Urothelium cell line (cell line): ENCODE data around the gene RNF44.
"Not testable (repeated sequence)": the region's sequence is repeated elsewhere in the genome, so short reads cannot be mapped to it uniquely, and the experiment has no call there.

ENCODE experiments used
- DNase-seq: peaks from one replicate; pipeline ENCODE4 v3.0.0; 2011; ENCODE audit warnings: low spot score, mixed read lengths
- FAIRE-seq: peaks from 2 replicates; lab custom pipeline; 2011; peaks lifted over from hg19 to GRCh38; lab: Jason Lieb, UNC

Gene RNF44

DNA sequence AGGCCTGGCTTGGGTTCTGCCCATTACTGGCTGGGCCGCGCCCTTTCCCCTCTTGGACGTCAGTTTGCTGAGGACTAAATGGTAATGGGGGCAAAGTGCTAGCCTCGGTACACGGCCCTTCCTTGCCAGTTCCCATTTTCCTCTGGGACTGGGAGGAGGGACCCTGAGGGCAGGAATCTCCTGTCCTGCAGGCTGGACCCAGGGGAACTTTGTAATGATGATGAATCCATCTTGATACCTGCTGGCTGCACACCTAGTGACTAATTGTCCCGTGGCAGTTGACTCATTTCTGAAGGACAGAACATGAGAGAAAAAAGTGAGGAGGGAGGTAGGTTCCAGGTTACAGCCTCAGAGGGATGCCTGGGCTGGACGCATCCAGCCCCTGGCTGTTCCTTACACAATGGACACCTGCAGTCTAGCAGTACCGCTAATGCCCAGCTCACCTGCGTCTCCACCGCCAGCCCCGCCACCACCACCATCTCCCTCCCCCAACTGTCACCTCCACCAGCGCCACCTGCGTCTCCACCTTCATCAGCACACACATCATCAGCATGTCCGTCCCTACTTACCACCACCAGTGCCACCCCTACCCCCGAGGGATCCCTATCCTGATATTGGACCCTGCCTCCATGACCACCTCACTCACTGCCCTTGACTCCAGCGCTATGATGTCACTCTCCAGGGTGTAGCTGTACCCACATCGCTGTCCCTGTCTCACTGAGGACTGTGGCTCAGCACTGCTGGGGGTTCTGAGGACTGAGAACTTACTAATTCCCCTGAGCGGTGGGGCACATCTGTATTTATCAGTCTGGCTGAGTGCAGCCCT lies 16.3 kb upstream of the RNF44 start:
- DNase-seq (peak; percentile 32), FAIRE-seq (no peak)

DNA sequence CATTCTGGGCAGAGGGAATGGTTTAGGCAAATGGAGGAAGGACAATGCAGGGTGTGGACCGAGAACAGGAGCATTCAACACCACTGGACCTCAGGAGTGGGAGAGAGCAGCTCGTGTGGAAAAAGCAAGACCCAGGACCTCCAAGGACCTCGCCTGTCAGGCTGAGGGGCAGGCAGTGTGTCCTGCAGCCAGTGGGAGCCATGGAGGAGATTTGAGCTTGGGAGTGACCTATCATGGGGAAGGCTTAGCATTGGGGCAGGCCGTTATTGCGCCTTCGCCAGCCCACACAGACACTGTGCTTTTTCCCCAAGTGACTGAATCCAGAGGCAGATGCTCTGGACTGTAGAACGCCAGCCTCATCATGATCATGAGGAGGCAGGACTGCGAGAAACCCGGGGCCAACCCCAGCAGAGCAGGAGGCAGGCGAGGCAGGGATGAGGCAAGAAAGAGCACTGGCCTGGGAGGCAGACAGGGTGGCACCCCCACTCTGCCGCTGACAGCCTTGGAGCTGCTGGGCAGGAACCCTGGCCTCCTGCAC lies 15.2 kb upstream of the RNF44 start:
- DNase-seq (no peak), FAIRE-seq (no peak)

DNA sequence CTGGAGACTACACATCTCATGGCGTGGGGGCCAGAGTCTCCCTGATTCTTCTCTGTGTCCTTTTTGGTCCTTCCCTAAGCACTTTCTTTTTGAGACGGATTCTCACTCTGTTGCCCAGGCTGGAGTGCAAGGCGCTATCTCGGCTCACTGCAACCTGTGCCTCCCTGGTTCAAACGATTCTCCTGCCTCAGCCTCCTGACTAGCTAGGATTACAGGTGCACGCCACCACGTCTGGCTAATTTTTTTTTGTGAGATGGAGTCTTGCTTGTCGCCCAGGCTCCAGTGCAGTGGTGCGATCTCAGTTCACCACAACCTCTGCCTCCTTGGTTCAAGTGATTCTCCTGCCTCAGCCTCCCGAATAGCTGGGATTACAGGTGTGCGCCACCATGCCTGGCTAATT lies 13.7 kb upstream of the RNF44 start:
- DNase-seq, FAIRE-seq: not testable (repeated sequence)

DNA sequence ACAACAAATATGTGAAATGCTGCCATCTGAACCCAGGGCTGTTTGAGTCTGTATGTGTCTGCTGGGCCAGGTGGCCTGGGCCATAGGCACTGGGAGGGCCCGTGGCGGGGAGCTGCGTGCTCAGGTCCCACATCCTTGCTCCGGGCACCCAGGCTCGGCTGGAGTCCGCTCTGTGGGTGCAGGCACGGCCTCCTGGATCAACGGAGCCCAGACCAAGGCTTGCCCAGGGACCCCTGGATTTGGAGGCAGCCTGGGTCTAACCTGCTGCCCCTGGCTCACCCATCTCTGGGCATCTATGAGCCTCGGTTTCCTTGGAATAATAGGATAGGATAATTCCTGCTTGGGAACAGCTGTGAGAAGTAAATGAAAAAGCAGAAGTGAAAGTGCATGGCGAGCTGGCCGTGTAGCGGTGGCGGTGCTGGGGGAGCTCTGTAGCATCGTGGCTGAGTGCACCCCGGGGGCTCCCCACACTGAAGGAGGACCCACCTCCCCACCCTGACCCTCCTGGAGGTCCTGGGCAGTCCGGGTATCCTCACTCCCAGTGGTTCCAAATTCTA lies 13.2 kb upstream of the RNF44 start:
- FAIRE-seq (no peak), DNase-seq (no peak)

DNA sequence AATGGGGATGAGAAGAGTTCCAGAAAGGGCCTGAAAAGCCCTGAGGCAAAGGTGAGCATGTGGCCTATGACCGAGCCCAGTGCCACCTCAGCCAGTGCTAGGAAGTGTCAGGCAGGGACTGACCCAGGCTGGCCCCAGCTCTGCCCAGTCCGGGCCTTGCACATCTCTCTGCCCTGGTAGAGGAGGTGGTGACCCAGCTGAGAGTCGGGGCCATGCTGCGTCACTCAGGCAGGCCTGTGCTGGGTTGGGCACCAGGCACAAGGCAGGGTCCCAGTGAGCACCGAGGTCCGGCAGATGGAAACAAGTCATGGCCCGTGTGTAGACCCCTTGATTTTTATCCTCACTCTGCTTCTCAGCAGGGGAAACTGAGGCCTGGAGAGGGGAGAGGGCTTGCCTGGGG lies 12.7 kb upstream of the RNF44 start:
- DNase-seq: no peak

DNA sequence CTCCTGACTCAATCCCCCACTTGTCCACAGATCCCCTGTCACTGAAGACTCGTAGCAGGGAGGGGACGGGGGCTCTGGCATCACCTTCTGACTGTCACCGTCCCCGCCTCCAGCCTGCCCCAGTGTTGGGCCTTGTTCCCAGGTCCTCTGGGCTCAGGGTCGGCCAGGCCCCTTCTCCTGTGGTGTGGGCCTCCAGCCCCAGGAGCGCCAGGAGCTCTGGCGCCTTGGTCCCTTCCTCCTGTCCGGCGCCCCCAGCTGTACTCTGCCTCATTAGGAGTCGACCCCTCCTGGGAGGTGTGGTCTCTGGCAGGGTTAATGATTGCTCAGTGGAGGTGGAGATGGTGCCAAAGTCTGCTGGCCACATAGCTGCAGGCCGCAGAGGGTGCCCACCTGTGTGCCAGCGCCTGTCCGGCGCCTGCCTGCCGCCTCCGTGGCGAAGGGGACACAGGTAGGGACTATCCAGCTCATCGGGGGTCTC lies 11.8 kb upstream of the RNF44 start, which contains the start of gene CDHR2:
Gene CDHR2 (plus strand): TSS at position 376 of the 478 bp plus-strand sequence. CDS start 16,011 bp downstream, outside the sequence.
- DNase-seq (no peak), FAIRE-seq (no peak)

More for the DNA sequence above, 12.7 kb upstream of the RNF44 start:
- no peak for FAIRE-seq

DNA sequence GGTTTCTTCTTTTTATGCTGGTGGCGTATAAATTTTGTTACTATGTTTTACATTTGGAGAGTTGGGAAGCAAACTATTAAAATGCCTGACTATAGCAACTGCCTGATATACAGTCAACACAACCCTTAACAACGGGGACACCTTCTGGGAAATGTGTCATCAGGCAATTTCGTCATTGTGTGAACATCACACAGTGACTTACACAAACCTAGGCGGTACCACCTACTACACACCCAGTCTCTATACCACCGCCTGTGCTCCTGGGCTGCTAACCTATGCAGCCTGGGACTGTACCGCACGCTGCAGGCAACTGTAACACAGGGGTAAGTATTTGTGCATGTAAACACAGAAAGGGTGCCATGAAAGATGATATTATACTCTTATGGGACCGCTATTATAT lies 10.6 kb upstream of the RNF44 start:
- no peak for FAIRE-seq
- DNase-seq: no peak

DNA sequence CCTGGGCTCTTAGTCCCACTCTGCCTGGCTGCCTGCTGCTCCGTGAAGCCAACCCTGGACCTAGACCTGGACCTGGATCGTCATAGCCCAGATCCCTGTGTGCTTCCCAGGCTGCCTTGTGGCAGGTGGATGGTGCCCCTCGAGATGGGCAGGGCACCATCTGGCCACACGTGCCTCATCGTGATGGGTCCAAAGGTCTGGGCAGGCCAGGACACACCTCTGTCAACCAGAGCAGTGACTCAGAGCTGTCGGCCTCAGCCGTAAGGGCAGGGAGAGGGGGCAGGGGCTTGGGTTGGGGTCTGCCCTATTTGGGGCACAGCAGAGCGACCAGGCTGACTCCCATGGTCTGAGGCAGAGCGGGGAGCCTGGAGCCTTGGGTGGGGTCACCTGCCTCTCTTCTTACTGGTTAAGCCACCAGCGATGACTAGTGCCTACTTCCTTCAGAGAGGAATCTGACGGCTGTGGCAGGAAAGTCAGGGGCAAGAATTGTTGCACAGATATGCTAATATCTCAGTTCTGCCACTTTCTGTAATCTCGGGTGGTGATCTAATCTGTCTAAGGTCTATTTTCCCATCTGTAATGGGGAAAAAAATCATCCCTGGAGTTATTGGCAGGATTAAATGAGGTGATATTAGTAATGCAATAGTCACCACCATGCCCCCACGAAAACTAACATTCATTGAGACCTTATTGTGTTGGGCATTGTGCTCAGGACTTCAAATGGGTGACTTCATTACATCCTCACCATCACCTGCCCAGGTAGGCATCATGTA lies 8.7 kb upstream of the RNF44 start:
- FAIRE-seq (no peak), DNase-seq (no peak)

DNA sequence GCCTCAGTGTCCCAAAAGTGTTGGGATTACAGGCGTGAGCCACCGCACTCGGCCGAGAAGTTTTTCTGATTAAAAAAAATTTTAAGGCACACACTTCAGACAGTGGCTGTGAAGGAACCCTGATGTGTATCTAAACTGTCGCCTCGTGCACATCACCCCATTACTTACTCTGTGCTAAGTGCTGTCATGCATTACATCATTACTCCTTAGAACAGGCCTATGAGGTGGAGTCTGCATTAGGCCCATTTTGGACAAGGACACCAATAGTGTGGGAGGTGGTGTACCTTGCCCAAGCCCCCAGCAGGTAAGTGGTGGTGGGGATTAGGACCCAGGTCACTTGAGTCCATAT lies 8.2 kb upstream of the RNF44 start:
- FAIRE-seq: no peak
- no peak for DNase-seq

DNA sequence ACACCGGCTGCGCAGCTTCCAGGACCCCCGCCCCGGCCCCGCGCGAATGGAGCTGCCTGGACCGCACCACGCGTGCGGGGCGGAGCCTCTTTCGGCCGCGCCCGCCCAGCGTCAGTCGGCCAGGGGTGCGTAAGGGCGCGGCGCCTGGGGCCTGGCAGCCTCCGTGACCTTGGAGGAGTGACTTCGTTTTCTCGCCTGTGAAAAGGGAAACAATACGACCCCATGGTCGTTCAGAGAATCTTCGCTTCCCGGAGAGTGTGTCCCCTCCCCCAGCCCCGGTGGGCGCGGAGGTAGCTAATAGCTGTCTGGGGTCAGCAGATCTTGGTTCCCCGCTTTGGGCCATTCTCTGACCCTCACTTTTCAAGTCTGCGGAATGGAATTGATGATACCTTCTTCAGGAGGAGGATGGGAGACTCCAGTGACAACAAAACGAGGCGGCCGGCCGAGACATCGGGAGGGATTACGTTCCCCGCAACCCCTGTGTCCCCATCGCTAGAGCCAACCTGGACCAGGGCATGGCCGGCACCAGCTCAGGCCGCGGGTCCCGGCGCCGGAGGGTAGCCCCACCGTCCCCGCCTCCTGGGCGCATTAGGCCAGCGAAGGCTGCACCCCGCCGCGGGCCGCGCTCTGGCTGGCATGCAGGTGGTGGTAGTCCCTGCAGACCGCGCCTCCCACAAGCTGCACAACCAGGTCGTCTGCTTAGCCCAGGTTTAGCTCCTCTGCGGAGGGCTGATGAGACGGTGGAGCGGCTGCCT lies 6.4 kb upstream of the RNF44 start:
- FAIRE-seq (no peak), DNase-seq (peak; percentile 71)

DNA sequence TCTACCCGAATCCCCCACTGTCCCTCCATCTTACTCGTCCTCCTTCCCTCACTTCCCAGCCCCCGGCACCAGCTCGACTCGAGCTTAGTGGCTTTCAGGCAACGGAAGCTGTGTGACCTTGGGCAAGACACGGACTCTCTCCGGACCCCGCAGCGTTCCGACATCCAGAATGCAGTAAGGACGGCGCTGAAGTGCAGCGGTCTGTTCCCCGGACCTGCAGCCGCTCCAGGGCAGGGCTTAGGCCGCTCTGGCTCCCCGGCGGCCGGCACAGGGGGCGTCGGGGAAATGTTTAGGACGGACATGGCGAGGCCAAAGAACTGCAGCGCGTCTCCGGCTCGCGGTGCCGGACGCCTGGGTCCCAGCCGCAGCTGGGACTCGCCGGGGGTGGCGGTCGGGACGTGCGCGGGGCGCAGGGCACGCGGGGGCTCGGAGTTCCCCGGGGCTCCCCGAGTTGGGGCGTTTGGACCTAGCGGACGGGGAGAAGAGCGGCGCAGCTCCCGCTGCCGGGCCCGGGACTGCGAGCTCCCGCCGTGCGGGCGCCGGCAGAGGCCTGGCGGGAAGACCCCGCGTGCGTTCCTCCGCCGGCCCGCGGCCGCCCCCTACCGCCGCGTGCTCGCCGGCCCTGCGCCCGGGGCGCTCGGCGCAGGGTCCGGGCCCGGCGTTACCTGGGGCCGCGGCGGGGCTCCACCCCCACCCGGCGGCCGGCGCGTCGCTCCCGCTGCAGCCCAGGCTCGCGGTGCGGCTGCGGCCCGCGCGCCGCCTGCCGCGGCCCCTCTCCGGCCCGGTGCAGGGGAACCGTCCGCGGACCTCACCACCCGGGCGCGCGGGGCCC lies 5.6 kb upstream of the RNF44 start:
- no peak for FAIRE-seq
- peak; percentile 65 for DNase-seq

DNA sequence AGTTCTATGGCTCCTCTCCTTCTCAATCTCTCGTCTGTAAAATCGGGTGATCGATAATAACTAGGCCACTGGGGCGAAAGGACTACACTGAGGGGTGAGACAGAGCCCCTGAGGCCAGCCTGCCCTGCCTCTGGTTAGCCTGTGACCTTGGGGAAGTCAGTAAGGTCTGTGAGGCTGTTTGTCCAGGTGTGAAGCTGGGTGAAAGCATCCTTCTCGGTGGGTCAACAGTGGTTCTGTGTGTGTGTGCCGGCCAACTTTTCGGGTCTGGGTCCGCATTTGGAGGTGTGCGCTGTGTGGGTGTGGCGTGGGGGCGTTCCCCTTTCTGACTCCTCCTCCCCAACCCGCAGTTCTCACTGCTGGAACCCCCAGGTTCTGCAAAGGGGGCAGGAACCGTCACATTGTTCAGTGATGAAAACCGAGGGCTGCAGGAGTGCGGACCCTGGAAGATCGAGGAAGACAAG lies 5.0 kb upstream of the RNF44 start:
- FAIRE-seq (no peak), DNase-seq (no peak)

DNA sequence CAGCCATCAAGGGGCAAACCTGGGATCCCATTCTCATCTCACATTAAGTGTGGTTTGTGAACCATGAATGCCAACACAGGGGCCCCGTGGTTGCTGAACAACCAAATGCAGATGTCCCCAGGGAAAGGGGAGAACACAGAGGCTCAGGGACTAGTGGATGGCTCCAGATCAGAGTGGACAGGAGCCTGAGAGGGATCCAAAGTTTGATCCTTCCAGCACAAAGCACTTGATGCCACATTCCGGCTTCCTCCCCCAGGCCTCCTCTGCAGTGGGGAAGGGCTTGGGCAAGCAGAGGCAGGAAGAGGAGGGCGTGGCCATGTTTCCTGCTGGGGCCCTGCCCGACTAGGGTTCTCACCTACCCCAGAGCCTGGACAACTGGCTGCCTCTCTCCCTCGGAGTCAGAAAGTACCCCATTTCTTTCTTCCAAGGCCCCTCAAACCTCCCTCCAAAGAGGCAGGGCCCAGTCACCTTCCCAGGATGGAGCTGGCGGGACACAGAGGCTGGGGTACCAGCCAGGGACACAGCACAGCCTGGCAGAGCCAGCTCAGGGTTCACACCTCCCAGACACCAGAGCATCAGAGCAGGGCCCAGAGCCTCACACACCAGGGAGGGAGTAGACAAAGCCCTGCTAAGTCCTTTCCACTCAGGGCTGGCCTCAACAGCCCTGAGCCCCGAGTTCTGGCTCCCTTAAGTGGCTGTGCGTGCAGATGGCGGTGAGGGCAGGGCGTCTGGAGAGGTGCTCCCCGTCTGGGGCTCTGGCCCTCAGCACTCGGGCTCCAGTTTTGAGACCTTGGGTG lies 4.3 kb upstream of the RNF44 start:
- peak; percentile 33 for DNase-seq
- no peak for FAIRE-seq

DNA sequence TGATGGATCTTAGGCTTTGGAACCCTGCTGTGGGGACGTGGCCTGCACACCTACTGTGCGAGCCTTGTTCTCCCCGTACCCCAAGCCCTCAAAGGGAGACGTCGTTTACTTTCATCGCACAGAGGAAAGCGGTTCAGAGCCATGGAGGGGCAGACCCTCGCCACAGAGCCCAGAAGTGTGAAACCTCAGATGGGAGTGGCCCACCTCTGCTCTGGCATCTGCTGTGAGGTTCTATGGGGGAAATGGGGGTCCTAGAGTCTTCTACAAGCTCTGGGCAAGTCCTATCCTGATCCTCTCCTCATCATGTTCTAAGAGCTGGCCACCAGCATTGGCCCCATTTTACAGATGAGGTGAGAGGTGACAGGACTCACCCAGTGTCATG lies 3.7 kb upstream of the RNF44 start:
- no peak for FAIRE-seq
- no peak for DNase-seq

DNA sequence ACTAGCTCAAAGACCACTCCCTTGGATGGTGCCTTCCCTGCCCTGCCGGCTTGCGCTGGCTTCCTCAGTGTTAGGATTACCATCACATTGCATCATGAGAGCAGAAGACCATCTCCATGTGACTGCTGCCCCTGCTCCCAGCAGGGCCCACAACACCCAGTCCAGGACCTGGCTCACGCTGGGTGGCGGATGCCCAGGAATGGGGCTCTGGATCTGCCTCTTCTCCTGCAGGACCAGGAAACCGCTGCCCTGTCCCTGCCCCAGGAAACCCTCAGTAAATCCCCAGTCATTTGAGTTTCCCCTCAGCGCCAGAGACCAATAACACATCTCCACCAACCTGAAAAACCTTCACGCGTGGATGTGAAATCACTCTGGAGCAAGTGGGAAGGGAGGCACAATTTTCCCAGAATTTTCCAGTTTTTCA lies 3.3 kb upstream of the RNF44 start:
- DNase-seq (no peak), FAIRE-seq (no peak)

DNA sequence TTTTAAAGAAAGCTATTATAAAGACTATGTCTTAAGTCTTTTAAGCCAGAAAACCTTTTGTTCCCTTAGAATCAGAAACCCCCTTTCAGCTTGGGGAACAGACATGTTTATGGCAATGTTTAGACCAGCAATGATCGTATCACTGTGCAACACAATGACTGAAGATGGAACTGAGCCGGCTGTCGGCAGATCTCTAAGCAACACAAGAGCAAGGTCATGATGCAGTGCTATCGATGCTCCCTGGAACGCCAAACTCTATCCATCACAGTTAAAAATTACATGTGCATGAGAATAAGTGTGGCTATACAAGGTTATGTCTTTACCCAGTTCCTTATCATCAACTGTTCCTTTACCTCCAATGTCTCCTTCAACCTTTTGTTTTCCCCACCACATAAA lies 1.8 kb upstream of the RNF44 start:
- FAIRE-seq (no peak), DNase-seq (no peak)

DNA sequence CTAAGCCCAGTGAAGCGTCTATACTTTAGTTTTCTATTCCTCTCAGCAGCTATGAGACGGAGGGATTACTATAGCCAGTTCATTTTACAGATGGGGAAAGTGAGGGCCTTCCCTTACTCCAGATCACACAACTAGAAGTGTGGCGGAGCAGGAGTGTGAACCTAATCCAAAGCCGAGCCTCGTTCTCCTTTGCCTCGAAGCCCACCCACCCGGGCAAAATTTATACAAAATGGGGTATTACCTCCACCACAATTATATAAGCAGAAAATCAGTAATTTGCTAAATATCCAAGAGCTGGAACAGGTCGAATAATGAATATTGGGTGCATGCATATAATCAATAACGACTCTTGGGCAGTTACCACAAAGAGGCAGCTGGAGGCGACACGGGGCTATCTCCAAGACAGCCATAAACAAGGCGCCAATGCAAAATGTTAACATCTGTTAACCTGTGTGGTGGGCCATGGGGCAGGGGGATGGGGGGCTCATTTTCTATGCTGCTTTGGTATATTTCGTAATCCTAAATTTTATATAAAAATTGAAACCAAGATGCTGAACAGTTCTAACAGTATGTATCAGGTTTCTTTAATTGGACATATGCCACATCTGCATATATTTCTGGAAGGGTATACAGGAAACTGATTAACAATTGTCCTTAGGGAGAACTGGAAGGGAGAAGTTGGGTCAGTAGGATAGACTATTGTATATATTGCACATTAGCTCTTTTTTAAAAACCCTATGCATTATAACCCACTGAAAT lies 1.2 kb upstream of the RNF44 start:
- DNase-seq (no peak), FAIRE-seq (no peak)

DNA sequence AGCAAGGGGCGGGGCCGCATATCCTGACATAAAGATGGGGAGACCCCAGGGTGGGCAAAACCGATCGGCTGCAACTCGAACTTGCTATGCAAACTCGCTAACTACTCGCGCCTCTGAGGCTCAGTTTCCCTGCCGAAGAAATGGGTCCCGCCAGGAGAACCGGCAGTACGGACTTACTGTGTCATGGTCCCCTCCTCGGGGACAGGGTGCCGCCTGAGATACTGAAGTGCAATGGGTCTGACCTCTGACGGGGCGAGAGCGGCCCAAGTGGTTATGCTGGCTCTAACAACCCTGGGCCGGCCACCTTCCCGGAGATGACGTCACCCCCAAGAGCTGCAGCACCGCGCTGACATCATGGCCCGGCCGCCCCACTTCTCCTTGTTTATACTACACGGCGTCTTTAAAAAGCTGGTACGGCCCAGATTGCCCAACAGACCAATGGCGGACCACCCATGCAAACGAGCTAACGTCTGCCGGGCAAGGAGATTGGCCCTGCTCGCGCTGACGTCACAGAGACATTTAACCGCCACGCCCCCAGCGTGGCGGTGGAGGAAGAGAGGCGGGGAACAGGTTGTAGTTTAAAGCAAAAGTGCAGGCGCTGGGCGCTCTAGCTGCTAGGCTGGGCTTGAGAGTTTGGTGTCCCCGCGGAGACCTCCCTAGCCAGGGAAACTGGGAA lies 490 bp upstream of the RNF44 start:
- peak; percentile 65 for FAIRE-seq
- DNase-seq: peak; percentile 94
